HL-60/S4 (cell line): ENCODE data around the gene XDH.

Experiments
- in situ Hi-C: fragments of 300-500 bp; cut with MboI; formaldehyde crosslinking; loops from 2 replicates; pipeline ENCODE4 v1.14.3; 2022; ENCODE audit warnings: low sequenced_read_pairs

XDH gene

DNA sequence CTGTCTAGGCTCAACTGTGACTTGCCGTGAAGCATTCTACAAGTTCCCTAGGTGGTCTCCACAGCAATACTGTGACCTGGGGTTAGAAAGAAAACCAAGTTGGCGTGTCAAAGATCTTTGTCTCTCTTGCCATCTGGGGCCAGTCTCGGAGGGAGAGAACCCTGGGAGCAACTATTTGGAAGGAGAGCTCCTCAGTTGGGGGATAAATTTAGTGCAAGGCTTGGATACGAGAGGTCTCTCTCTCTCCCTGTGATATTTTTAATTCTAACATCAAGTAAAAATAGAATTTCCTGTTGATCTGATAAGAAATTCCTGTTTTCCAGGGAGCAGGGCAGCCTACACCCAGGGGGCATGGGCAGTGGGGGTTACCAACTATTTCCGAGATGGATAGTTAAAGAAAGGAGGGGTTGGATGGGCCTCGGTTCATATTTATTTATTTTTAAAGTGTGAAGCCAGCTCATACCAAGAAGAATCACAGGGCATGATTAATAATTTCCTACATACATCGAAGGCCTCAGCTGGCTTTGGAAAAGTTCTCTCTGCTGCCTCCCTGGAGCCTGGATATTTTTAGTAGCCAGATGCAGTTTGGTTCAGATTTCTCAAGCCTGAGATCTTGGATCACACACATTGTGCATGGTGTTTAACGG lies 117.8 kb downstream of the XDH start:
- in situ Hi-C loops, result no loop called here

GRCh38 chr2:31294196-31294595 lies 120.3 kb downstream of the XDH start:
- in situ Hi-C loops, result no loop called here

GRCh38 chr2:31287654-31288053 lies 126.9 kb downstream of the XDH start:
- in situ Hi-C loops, result no loop called here

DNA sequence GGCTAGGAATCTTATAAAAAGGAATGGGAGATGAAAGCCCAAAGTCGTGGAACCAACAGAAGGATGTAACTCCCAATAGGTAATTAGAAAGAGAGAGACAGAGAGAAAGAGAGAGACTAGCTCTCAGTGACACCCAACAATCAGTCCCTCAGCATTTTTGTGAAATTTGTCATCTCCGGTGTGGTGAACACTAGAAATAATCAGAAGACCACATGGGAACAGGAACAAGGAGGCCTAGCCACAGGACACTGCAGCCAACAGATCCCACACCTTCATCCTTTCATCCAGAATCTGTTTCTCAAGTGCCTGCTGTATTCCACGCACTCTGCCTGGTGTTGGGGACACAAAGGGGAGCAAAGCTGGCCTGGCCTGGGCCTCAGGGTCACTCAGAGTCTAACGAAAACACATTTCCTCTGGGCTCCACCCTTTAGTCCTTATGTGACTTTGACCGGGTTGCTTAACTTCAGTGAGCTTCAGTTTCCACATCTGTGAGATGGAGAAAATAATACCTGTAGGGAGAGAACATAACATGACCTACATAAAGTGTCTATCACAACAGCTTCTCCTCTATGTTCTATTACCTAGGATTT lies 127.5 kb downstream of the XDH start:
- in situ Hi-C loops, result no loop called here

GRCh38 chr2:31286230-31286629 lies 128.3 kb downstream of the XDH start:
- in situ Hi-C loops, result no loop called here
